Esophagus squamous epithelium (tissue), 4 donors: ENCODE measurements around the gene DNAJA4.

Source experiments
- POLR2A ChIP-seq, 4 donors: fragments of 450-650 bp; IDR thresholded peaks; one replicate each; pipeline ENCODE4 v1.6.1; 2017; ENCODE audit warnings: antibody characterized with exemption in 4 of 4, mild to moderate bottlenecking in 4 of 4, moderate library complexity in 3 of 4
- TF ChIP-seq, protein P1 (sequence below), 6 experiments: fragments of 450-650 bp in 4 of 6; fragments of 200-600 bp in 2 of 6; sonication (generic) in 2 of 6; IDR thresholded peaks; one replicate each; pipeline ENCODE4 v1.5.1; 2016 to 2019; ENCODE audit warnings: antibody characterized with exemption in 6 of 6, mild to moderate bottlenecking in 4 of 6, moderate library complexity in 4 of 6

DNA sequence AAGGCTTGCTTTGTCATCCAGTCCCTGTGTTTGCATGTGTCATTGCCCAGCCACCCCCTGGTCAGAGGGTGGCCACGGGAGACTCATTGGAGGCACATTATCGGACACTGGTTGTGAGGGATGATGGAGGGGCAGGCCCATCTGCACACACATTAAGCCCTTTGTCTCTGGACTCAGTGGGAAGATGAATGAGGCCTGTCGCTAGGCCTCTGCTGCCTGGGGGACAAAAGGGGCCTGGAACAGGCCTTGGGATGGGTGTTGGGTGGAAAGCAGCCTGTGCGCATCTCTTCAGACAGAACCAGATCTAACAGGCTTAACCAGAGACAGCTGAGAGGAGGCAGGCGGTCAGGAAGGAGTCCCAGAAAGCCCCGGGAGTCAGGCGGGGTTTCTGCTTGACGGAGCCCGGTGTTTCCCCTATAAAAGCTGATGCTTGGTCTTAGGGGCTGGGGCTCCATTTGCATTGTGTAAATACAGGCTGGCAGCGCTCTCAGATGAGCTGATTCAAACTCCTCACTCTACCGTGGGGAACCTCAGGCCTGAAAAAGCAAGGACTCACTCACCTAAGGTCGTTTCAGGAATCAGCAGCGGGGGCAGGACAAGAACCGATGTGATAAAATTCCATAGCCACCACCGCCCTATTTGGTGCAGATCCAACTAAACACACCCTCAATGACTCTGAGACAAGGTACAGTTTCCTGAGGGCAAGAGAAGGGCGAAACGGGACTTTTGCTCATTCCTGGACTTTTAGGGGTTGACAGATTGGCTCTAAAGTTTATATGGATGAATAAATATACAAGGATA, 52.1 kb downstream of the DNAJA4 start:
- TF ChIP-seq, protein P1, sequence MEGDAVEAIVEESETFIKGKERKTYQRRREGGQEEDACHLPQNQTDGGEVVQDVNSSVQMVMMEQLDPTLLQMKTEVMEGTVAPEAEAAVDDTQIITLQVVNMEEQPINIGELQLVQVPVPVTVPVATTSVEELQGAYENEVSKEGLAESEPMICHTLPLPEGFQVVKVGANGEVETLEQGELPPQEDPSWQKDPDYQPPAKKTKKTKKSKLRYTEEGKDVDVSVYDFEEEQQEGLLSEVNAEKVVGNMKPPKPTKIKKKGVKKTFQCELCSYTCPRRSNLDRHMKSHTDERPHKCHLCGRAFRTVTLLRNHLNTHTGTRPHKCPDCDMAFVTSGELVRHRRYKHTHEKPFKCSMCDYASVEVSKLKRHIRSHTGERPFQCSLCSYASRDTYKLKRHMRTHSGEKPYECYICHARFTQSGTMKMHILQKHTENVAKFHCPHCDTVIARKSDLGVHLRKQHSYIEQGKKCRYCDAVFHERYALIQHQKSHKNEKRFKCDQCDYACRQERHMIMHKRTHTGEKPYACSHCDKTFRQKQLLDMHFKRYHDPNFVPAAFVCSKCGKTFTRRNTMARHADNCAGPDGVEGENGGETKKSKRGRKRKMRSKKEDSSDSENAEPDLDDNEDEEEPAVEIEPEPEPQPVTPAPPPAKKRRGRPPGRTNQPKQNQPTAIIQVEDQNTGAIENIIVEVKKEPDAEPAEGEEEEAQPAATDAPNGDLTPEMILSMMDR (IDR thresholded peaks at IDR 0.05), result no peak
- TF ChIP-seq POLR2A (IDR thresholded peaks at IDR 0.05), result no peak
